ENCODE data around the gene GALNT15.

The GALNT15 gene

DNA sequence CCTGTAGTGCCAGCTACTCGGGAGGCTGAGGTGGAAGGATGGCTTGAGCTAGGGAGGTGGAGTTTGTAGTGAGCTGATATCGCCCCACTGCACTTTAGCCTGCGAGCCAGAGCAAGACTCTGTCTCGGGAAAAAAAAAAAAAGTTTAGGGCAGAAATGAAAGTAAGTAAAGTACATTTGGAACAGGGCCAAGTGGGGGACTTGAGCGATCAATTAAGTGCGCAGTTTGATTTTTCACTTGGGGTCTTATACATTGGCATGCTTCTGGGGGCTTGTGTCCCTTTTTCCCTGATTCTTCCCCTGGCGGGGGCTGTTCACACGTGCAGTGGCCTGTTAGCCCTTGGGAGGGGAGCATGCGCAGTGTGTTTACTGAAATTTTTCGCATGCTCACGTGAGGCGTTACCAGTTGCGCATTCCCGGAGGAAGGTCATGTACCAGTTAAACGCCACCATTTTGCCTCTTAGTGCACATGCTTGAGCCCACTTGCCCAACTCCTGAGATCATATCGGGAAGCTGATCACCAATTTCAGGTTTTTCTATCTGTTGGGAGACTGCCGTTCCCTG lies 42.0 kb downstream of the GALNT15 start:
- TF ChIP-seq, protein P1, sequence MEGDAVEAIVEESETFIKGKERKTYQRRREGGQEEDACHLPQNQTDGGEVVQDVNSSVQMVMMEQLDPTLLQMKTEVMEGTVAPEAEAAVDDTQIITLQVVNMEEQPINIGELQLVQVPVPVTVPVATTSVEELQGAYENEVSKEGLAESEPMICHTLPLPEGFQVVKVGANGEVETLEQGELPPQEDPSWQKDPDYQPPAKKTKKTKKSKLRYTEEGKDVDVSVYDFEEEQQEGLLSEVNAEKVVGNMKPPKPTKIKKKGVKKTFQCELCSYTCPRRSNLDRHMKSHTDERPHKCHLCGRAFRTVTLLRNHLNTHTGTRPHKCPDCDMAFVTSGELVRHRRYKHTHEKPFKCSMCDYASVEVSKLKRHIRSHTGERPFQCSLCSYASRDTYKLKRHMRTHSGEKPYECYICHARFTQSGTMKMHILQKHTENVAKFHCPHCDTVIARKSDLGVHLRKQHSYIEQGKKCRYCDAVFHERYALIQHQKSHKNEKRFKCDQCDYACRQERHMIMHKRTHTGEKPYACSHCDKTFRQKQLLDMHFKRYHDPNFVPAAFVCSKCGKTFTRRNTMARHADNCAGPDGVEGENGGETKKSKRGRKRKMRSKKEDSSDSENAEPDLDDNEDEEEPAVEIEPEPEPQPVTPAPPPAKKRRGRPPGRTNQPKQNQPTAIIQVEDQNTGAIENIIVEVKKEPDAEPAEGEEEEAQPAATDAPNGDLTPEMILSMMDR (conservative IDR thresholded peaks at IDR 0.05; ENCODE audit: low read depth, low read length): no peak
- no peak for DNase-seq (ENCODE audit: low read depth)

DNA sequence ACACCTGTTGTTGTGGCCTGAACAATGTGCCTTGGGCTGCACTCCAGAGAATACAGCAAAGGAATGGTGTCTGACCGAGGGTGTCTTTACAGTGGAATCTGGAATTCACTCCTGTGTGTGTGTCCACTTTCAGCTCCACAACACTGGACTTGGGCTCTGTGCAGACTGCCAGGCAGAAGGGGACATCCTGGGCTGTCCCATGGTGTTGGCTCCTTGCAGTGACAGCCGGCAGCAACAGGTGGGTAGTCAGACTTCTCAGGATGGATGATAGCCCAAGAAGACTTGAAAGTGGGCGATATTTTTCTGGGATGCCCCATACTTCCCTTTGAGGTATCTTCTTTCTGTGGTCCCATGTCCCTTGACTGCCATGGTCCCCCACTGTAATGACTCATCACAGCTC lies 45.3 kb downstream of the GALNT15 start:
- no peak overlapping the region for H3K4me3 ChIP-seq (ENCODE audit: low read depth, low read length)
- DNase-seq (ENCODE audit: low read depth): no peak
- TF ChIP-seq, protein P1 (conservative IDR thresholded peaks at IDR 0.05; ENCODE audit: low read depth, low read length): no peak

More for the DNA sequence above, 42.0 kb downstream of the GALNT15 start:
- H3K4me3 ChIP-seq (ENCODE audit: low read depth, low read length): no peak overlapping the region

DNA sequence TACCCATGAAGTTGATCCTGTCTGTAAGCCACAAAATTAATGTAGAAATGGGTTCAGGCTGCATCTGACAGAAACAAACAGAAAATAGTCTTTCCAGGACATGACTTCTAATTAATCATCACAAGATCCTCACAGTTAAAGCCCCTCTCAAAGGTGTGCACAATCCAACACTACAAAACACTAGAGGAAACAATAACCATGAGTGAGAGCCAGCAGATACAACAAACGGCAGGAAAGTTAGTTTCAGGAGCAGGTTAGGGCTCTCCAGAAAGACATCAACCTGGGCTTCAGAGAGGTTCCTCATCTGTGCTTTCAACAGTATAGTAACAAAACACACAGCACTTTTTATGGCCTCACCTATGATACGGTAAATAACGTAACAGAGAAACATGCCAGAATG lies 47.5 kb downstream of the GALNT15 start:
- DNase-seq (ENCODE audit: low read depth): no peak
- TF ChIP-seq, protein P1 (conservative IDR thresholded peaks at IDR 0.05; ENCODE audit: low read depth, low read length): no peak
- H3K4me3 ChIP-seq (ENCODE audit: low read depth, low read length): no peak overlapping the region

DNA sequence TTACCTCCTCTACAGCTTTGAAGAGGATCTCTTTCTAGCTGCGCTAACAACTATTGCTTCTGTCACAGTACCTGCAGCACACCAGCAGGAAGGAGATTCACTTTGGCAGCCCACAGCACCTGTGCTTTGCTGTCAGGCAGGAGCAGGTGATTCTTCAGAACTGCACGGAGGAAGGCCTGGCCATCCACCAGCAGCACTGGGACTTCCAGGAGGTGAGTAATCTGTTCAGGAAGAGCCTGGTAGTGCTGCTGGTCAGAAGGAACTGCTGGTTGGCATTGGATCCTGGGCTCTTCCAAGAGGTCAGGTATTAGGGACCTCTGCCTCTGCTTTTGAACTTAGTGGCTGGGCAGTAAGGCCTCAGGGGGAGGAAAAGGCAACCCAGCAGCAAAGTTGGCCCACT lies 48.1 kb downstream of the GALNT15 start:
- TF ChIP-seq, protein P1 (conservative IDR thresholded peaks at IDR 0.05; ENCODE audit: low read depth, low read length): no peak
- H3K4me3 ChIP-seq (ENCODE audit: low read depth, low read length): no peak overlapping the region
- no peak for DNase-seq (ENCODE audit: low read depth)

DNA sequence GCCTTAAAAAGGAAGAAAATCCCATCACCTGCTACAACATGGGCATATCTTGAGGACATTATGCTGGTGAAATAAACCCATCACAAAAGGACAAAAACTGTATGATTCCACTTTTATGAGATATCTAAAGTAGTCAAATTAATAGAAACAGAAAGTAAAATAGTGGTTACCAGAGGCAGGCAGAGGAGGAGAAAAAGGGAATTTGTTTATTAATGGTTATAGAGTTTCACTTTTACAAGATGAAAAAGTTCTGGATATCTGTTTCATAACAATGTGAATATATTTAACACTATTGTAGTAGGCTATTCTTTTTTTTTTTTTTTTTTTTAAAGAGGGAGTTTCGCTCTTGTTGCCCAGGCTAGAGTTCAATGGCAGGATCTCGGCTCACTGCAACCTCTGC lies 49.8 kb downstream of the GALNT15 start:
- DNase-seq (ENCODE audit: low read depth): no peak
- no peak overlapping the region for H3K4me3 ChIP-seq (ENCODE audit: low read depth, low read length)
- TF ChIP-seq, protein P1 (conservative IDR thresholded peaks at IDR 0.05; ENCODE audit: low read depth, low read length): no peak

DNA sequence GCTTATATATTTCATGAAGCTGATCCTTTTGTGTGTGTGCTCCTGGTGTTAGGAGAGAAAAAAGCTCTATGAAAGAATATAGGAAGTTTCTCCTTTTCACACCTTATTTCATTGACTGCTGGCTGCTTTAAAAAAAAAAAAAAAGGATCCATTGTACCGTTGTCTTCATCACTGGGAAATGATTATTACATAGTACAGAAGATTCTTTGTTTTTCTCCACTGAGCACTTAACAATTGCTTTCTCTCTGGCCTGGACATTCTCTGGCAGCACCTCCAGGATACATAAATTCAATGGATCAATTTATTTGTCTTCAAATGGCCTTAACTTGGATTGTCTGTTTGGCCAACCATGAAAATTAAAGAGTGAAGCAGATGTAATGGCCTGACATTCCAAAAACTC lies 53.1 kb downstream of the GALNT15 start:
- TF ChIP-seq, protein P1 (conservative IDR thresholded peaks at IDR 0.05; ENCODE audit: low read depth, low read length): no peak

DNA sequence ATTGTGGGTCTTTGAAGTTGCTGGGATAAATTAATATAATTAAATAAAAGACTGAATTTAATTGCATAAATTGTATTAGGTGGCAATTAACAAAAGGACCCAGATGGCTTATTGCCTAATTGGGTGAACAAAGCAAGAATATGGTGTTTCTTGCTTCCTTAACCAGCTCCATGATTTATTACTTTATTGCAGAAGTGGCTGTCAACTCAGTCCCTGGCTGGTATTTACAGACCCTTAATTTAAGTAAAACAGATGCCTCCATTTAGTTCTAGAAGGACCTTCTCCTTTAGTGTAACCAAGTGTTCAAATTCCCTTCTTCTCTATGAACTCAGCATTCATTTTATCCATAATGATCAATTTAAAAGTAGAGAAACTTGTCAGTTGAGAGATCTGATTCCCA lies 55.2 kb downstream of the GALNT15 start:
- TF ChIP-seq, protein P1 (conservative IDR thresholded peaks at IDR 0.05; ENCODE audit: low read depth, low read length): no peak

More for the DNA sequence above, 53.1 kb downstream of the GALNT15 start:
- DNase-seq (ENCODE audit: low read depth): no peak
- no peak overlapping the region for H3K4me3 ChIP-seq (ENCODE audit: low read depth, low read length)

More for the DNA sequence above, 55.2 kb downstream of the GALNT15 start:
- DNase-seq (ENCODE audit: low read depth): no peak
- H3K4me3 ChIP-seq (ENCODE audit: low read depth, low read length): no peak overlapping the region

Data from choroid plexus epithelial cell (primary cell).